Inflammatory macrophage treated with lipopolysaccharide for 1 hour (primary cell): ENCODE results near the gene TMEM87B.
"Not testable (repeated sequence)": the region's sequence is repeated elsewhere in the genome, so short reads cannot be mapped to it uniquely, and the experiment has no call there.

Experiments used
- DNase-seq, 2 donors: peaks; one replicate each; pipeline ENCODE4 v3.0.0-alpha.2; 2020 to 2022

The TMEM87B gene

DNA sequence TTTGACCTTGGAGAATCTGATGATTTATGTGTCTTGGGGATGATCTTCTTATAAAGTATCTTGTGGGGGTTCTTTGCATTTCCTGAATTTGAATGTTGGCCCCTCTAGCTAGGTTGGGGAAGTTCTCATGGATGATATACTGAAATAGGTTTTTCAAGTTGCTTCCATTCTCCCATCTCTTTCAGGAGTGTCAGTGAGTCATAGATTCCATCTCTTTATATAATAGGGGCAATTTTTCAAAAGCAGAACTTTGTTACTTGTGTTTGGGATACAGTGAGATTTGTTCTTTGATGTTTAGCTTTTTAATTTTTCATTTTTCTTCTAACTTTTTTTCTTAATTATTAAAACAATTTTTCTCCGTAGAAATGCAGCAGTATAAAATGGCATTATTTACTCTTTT, 19.4 kb downstream of the TMEM87B start:
- DNase-seq: no peak

- peak in 1 of 2 donors; percentile 15 for DNase-seq
Observed at GRCh38 chr2:112075490-112076260, 20.6 kb downstream of the TMEM87B start.

- DNase-seq: no peak
Observed at GRCh38 chr2:112077814-112078213, 22.7 kb downstream of the TMEM87B start.

- DNase-seq: no peak
Observed at GRCh38 chr2:112081262-112081661, 26.2 kb downstream of the TMEM87B start.

DNA sequence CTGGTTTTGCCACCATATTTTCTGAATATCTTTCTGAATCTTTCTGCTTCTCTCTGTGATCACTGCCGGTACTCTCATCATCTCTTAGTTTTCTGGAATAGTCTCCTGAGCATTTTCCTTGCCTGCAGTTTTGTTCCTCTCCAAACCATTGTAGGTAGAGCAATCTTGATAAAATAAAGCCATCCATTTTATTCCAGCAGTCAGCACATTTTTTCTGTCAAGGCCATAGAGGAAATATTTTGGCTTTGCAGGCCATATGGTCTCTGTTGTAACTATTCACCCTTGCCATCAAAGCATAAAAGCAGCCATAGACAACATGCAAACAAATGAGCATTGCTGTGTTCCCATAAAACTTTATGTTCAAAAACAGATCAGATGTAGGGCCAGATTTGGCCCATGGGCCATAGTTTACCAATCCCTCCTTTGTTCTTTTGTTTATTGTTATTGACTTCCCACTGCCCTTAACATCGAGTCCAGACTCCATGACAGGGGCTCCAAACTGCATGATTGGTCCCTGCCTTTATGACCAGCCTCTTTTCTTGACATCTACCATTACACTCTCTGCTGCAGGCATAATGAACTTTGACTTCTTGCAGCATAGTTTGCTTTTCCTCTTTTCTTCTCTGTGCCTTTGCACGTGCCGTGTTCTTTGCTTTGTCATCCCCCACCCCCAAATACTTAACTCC, 29.8 kb downstream of the TMEM87B start:
- no peak for DNase-seq

- no peak for DNase-seq
Observed at GRCh38 chr2:112085375-112085730, 30.3 kb downstream of the TMEM87B start.

- DNase-seq: no peak
Observed at GRCh38 chr2:112085916-112086669, 31.0 kb downstream of the TMEM87B start.

GRCh38 chr2:112087346-112088020, 32.4 kb downstream of the TMEM87B start:
- DNase-seq: no peak

GRCh38 chr2:112089375-112089774, 34.3 kb downstream of the TMEM87B start:
- DNase-seq: no peak

GRCh38 chr2:112092286-112093041, 37.4 kb downstream of the TMEM87B start:
- DNase-seq: no peak

GRCh38 chr2:112093216-112093615, 38.1 kb downstream of the TMEM87B start:
- DNase-seq: no peak

DNA sequence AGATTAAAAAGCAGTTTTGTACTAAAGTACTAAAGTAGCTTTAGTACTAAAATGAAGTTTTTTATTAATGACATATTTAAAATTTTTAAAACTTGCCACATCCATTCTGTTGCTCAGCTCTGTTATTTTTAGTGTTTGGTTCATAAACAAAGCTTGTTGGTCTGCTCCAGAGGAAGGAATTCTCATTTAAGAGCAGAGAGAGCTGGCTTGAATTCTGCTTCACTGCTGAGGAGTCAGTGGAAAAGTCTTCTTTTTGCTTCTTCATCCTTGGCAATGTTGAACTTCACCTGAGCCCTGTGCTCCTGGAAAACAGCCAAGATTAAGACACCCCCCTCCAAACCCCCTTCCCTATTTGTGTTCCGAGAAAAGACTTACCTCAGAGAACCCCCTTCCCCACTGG, 40.6 kb downstream of the TMEM87B start:
- no peak for DNase-seq

DNA sequence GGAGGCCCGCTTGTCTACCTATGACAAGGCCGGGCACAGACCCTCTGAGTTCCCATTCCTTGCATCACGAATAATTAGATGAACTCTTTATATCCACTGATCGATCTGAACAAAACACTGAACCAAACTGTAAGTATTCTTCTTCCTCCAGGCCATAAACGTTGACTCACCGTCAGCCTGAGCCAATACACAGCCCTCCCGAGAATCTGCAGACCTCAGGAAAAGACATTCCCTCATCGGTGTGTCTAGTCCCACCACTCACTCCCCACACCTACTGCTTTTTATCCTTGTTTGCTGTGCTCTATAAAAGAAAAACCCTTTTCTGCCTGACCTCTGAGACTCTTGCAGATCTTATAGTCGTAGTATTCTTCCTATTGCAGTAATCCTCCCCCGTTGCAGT, 41.0 kb downstream of the TMEM87B start:
- DNase-seq: no peak

- no peak for DNase-seq
Observed at GRCh38 chr2:112108178-112108832, 53.2 kb downstream of the TMEM87B start.

GRCh38 chr2:112109278-112109677, 54.2 kb downstream of the TMEM87B start:
- no peak for DNase-seq

GRCh38 chr2:112110966-112111365, 55.9 kb downstream of the TMEM87B start:
- no peak for DNase-seq

DNA sequence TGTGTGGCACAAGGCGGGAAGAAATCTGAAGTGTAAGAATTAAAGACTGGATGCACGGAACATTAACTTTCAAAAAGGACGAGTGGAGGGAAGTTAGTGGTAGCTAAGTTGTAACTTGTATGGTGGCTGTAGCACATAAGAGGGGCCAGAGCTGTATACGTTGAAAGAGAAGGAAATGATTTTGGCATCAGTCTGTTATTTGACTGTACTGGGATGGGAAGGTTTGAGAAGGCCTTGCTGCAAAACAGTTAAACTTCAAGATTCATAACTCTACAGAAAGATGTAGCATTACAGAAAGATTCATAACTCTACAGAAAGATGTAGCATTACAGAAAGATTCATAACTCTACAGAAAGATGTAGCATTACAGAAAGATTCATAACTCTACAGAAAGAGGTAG, 58.3 kb downstream of the TMEM87B start:
- not testable (repeated sequence) for DNase-seq

- DNase-seq: no peak
Observed at GRCh38 chr2:112118148-112118547, 63.1 kb downstream of the TMEM87B start.

DNA sequence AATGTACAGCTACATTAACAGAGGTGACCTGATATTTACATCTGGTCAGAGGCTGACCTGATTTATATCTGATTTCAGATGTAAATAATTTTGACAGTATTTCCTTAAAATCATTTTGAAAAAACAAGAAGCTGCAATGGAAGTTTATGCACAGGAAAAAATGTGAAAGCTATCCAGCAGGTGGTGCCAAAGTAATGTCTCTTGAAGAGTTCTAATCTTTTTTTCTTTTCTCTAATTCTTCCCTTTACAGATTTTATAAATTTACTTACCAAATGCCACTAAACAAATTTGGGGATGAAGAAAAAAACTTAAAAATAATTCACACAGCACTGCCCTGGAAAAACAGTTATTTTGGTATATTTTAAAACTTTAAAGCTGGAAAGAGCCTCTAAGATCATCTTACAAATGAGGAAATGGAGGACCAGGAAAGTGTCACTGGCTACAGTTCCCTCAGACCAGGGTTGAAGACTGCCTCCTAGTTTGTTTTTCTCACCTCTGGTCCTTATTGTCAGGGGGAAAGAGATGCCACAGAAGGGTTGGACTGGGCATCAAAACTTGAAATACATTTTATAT, 66.7 kb downstream of the TMEM87B start:
- peak; percentile 33 to 78 for DNase-seq

- no peak for DNase-seq
Observed at GRCh38 chr2:112129060-112129459, 74.0 kb downstream of the TMEM87B start.

- DNase-seq: no peak
Observed at GRCh38 chr2:112133344-112133743, 78.3 kb downstream of the TMEM87B start.

DNA sequence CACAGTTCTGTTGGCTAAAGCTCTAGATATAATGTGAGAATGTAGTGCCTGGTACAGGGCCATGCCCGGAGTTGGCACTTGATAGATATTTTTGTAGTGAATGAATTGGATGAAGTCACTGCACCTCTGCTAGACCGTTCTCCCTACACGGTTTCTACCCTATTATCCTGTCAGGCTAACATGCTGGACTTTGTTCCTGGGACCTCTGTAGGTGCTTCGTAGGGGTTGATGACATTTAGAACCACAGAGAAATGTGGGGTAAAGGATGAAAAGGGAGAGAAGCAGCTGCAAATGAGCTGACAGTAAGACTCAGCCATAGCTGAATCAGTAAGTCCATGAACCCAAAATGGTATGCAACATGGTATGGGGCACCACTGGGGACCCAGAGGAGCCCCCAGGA, 79.1 kb downstream of the TMEM87B start:
- no peak for DNase-seq
